ENCODE results near the gene DHRSX.
"Not testable (repeated sequence)": the region's sequence is repeated elsewhere in the genome, so short reads cannot be mapped to it uniquely, and the experiment has no call there.

DHRSX gene

DNA sequence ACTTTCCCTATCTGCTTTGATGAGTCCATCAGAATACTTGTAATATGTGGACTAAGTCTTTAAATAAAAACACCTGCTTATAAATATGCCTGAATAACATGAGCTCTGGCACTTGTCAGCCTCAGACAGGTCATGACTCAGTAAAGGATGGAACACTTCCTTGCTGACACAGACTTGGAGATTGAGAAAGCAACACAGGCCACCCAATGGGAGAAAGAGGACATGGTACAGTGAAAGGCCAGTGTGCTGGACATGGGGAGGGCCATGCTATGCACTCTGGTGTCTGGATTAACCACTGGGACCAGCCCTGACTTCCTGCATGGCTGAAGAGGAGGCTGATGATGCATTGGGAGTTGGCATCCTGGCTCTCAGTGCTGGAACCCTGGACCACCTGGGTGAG is 149.5 kb downstream of the DHRSX start:
- peak; percentile 74 for DNase-seq (ENCODE audit: low spot score)

DNA sequence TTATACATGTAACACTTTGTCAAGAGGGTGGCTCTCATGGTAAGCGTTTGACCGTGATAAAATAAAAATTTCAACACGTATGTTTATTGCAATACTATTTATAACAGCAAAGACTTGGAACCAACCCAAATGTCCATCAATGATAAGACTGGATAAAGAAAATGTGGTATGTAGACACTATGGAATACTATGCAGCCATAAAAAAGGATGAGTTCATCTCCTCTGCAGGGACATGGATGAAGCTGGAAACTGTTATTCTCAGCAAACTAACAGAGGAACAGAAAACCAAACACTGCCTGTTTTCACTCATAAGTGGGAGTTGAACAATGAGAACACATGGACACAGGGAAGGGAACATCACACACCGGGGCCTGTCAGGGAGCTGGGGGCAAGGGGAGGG is 150.1 kb downstream of the DHRSX start:
- DNase-seq (ENCODE audit: low spot score) = not testable (repeated sequence)

DNA sequence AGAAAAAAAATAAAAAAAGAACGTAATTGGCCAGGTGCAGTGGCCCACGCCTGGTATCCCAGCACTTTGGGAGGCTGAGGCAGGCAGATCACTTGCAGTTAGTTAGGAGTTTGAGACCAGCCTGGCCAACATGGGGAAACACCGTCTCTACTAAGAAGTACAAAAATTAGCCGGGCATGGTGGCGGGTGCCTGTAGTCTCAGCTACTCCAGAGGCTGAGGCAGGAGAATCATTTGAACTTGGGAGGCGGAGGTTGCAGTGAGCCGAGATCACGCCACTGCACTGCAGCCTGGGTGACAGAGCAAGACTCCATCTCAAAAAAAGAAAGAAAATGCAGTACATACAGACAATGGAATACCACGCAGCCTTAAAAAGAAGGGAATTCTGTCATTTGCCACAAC is 150.7 kb downstream of the DHRSX start:
- not testable (repeated sequence) for DNase-seq (ENCODE audit: low spot score)

DNA sequence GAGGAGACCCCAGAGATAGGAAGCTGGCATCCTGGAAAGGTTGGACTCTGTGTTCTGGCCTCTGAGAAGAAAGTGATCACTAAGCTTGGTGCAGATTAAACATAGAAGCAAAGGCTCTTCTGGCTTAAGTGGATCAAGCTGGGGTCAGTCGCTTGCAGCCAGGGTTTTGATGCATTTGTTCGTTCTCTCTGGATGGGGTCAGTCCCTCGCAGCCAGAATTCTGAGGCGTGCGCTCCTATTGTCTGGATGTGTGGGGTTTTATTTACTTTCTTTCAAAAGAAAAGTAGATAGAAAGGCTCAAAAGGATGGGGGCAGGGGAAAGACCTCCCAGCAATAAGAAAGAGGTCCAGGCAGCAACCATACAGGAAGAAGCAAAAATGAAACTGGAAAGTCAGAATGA is 152.6 kb downstream of the DHRSX start:
- DNase-seq (ENCODE audit: low spot score) = no peak

DNA sequence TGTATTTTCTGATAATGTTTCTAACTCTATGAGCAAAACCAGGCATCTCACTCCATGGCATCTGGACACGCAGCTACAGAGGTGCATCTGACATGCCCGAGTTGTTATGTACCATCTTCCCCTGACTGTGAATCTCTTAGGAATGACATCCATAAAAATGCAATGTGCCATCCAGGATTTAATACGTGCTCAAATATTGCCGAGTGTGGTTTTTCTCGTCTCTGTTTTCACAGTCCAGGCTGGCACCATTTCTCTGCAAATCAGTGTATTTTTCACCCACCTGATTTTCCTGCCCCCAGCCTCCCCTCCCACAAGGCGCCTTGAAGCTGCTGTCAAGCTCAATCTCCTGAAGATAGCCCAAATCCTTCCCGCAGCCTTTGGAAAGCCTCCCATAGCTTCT is 154.6 kb downstream of the DHRSX start:
- DNase-seq (ENCODE audit: low spot score) = no peak

DNA sequence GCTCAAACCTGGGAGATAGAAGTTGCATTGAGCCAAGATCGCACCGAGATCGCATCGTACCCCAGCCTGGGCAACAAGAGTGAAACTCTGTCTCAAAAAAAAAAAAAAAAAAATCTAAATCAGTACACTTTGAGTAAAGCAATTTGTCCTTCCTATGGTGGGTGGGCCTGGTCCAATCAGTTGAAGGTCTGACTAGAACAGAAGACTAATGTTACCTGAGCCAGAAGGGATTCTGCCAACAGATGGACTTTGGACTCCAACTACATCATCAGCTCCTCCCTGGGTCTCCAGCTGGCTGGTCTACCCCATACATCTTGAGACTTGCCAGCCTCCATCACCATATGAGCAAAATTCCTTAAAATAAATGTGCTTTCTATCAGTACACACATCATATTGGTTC is 155.2 kb downstream of the DHRSX start:
- no peak for DNase-seq (ENCODE audit: low spot score)

DNA sequence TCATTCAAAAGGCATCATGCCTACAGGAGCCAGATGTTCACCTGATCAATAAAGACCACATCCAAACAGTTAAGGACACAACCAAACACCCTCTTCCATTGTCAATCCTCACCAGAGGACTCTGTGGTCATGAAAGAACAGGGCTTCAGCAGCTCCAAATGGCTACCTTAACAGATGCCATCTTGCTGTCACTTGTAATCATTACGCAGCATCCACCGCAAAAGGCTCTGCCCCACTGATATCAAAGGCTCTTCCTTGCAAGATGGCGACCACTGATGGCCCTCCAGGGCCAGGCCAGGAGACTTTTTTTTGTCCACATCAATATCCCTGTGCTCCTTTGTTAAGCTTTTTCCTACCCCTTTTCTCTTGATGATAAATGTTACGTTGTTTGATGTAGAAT is 157.4 kb downstream of the DHRSX start:
- no peak for DNase-seq (ENCODE audit: low spot score)

DNA sequence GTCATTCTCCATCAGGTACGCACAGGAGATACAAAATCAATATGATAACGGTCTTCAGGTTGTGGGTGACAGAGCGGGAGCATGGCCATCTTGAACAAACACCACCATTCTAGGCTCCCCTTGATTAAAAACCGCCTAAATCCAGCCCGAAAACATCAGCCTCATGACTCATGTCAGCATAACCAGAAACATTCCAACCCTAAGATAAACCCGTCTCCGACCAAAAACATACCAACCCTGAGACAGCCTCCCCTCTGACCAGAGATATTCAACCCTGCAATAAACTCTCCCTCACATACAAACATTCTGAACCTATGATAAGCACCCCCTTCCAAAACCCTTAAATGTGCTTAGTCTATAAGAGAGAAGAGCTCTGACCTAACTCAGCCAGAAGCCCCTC is 157.9 kb downstream of the DHRSX start:
- peak; percentile 40 for DNase-seq (ENCODE audit: low spot score)

DNA sequence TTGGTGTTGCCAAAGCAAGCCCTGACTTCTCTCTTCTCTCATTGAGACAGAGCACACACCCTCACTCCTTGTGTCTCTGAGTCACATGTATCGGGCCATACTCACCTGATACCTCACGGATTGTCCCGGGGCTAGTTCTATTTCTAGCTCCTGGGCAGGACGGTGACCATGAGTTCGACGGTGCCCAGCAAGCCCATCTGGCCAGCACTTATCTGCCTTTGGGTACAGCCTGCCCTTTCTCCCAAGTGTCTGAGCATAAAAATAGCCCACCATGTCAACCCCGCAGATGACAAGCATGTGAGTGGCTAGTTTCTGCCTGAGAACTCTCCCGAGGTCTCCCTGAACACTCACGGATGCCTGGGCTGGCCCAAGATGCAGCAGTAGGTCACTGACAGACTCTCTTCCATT is 158.5 kb downstream of the DHRSX start:
- DNase-seq (ENCODE audit: low spot score) = no peak

DNA sequence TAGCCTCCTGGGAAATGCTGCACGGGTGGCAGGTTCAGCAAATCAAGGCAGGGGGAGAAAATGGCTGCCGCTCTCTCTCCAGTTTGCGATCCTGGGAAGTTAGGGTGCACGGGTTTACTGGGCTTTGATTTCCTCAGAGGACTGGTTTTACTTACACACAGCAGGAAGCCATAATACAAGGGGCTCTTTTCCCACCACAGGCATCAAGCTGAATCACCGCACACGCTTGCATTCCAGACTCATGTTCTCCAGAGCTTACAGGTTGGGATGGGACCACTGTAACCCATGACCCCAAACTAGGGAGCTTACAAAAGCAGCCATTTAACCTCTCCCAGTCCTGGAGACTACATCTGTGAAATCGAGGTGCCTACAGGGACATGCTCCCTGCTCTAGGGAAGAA is 159.8 kb downstream of the DHRSX start:
- no peak for DNase-seq (ENCODE audit: low spot score)

DNA sequence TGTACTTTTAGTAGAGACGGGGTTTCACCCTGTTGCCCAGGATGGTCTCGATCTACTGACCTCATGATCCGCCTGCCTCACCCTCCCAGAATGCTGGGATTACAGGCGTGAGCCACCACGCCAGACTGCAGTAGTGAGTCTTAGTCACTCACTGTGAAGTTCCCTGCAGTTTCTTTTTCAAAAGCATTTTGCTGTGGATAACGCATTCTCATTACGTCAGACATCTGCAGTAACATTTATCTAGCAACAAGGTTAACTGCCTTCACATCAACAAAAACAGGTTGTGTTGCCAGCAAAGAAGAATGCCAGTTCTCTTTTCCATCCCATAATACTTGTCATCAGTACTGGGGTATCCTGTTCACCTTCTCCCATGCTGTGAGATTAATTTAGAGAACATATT is 164.6 kb downstream of the DHRSX start:
- no peak for DNase-seq (ENCODE audit: low spot score)

DNA sequence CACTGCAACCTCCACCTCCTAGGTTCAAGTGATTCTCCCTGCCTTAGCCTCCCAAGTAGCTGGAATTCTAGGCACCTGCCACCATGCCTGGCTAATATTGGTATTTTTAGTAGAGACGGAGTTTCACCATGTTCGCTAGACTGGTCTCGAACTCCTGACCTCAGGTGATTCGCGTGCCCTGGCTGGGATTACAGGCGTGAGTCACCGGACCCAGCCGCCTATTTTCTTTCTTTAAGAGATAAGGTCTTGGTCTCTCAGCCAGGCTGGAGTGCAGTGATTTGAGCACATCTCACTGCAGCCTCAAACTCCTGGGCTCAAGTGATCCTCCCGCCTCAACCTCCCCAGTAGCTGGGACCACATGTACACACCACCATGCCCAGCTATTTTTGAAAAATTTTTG is 166.5 kb downstream of the DHRSX start:
- no peak for DNase-seq (ENCODE audit: low spot score)

DNA sequence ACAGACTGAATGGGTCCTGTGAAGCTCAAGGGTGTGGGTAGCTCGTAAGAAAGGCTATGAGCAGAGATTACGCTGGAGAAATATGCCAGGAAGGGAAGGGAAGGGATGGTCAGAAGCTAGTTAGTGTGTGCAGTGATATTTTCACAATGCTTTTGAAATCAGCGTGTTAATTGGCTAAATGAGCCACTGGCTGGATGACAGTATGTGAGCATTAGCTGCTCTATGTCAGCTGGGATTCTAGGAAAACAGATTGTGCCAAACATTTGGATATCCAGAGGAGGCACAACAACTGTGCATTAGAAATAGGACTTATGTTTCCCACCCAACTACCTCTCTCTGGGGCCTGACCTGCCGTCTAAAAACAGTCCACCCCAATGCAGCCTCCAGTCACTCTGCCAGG is 168.5 kb downstream of the DHRSX start:
- no peak for DNase-seq (ENCODE audit: low spot score)

DNA sequence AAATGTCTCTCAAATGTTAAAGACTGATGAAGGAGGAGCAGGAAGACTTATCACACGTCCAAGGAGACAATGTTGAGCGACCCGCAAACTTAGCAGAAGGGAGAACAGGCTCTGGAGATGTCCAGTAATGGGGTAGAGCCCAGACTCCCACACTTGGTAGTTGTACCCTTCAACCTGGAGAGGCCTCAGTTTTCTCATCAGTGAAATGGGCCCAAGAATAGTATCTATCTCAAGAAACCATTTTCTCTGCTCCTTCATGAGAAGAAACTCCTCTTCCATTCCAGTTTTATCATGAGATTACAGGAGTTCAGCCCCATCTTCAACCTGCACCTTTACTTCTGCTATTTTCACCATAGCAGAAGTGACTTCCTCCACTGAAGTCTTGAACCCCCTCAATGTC is 169.9 kb downstream of the DHRSX start:
- DNase-seq (ENCODE audit: low spot score) = no peak

DNA sequence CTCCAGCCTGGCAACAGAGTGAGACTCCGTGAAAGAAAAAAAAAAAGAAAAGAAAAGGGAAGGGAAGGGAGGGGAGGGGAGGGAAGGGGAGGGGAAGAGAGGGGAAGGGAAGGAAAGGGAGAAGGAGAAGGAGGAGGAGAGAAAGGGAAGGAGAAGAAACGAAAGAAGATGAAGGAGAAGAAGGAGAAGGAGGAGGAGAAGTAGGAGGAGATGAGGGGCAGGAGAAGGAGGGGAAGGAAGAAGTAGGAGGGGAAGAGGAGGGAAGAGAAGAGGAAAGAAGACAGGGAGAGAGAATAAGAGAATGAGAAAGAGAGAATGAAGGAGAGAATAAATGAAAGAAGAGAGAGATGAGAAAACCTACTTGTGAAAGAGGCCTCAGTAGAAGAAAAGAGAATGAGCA is 170.3 kb downstream of the DHRSX start:
- DNase-seq (ENCODE audit: low spot score) = no peak

DNA sequence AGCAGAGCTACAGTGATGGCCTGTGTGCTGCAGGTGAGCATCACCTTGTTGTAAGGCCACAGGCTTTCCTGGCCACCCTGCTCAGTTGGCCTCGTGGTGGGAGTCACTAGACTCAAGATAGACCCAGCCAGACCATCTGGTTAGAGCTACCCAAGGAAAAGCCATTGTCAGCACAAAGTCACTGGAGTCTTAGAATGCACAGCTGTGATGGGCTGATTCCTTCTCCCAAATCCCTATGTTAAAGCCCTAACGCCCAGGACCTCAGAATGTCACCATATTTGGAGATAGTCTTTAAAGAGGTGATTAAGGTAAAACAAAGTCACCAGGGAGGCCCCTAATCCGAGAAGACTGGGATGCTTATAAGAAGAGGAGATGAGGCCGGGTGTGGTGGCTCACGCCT is 173.4 kb downstream of the DHRSX start:
- DNase-seq (ENCODE audit: low spot score) = no peak

DNA sequence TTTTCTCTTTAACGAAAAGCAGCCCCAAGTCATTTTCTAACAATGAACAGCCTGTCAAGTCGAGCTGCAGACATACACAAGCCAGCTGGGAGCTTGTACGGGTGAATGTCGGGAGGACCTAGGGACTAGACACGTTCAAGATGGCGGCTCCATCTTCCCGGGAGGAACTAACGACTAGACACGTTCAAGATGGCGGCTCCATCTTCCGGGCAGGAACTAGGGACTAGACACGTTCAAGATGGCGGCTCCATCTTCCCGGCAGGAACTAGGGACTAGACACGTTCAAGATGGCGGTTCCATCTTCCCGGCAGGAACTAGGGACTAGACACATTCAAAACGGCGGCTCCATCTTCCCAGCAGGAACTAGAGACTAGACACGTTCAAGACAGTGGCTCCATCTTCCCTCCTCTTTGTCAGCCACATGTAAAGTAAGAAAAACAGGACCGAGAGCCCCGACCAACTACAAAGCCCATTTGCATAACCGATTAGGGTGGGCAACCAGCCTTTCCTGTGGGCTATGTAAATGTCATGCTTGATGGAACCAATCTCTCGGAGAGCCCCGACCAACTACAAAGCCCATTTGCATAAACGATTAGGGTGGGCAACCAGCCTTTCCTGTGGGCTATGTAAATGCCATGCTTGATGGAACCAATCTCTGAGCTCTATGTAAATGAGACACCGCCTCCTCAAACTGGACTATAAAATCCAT is 175.5 kb downstream of the DHRSX start:
- DNase-seq (ENCODE audit: low spot score) = peak; percentile 69

DNA sequence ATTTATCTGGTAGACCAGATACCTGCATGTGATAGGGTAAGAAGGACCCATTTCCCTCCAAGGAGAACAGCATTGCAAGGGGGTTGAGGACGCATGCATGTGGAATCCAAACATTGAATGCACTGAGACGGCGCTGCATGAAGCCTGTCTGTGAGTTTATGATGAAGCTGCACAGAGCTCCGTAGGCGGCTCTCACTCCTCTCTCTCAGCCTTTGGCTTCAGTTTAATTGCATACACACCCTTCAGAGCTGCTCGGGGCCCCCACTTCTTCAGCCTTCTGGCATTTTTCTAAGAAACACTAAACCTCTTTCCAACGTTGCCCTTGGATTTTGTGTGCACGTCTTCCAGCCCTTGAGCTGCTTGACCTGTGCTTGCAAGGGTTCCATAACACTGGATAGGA is 176.6 kb downstream of the DHRSX start:
- DNase-seq (ENCODE audit: low spot score) = no peak

DNA sequence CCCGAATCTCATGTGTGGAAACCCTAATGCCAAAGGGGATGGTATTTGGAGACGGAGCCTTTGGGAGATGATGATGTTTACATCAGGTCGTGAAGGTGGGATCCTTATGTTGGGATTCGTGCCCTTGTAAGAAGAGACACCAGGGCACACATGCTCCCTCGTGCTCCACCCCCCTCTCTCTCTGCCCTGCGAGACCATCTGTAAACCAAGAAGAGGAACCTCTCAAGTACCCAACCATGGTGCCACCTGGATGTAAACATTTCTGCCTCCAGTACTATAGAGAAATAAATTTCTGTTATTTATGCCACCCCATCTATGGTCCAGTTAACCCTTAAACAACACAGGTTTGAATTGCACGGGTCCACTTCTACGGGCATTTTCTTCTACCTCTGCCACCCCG is 179.4 kb downstream of the DHRSX start:
- DNase-seq (ENCODE audit: low spot score) = no peak

DNA sequence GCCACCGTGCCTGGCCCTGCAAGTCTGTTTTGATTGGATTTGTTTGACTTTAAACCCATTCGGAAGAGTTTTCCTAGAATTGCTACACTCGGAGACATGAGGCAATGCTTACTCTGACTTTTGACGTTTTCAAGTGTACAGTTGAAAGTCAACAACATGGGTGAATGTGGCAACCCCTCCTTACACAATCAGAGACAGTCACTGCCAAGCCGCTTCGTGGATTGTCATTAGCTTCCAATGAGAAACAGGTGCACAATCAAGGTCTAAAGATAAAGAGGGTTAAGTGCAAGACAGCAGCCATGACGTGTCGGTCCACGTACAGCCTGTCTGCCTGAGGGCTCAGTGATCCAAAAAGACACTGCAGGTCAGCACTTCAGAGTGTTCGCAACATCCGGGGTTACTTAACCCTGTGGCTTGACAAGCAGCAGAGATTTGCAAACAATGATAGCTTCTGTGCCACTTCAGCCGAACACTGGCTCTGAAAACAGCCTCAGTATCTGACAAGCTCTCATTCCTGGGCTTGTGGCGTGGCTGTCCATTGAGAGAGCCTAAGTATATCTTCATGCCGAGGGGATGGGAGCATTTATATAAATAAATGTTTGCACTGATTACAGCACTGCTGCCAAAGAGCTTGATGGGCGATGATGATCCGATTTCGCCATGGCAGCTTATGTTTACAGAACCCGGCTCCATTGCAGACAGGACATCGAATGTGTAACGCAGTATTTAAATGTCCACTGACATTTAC is 180.0 kb downstream of the DHRSX start:
- DNase-seq (ENCODE audit: low spot score) = peak; percentile 65

DNA sequence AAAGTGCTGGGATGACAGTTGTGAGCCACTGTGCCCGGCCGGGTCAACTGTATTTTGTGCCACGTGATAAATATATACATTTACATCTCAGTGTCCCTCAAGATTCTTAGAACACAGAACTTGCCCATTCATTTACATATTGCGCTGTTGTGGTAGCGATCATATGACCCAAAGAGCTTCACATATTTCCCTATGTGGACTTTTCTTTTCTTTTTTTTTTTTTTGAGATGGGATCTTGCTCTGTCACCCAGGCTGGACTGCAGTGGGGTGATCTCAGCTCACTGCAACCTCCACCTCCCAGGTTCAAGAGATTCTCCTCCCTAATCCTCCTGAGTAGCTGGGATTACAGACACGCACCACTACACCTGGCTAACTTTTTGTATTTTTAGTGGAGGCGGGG is 180.7 kb downstream of the DHRSX start:
- DNase-seq (ENCODE audit: low spot score) = no peak

DNA sequence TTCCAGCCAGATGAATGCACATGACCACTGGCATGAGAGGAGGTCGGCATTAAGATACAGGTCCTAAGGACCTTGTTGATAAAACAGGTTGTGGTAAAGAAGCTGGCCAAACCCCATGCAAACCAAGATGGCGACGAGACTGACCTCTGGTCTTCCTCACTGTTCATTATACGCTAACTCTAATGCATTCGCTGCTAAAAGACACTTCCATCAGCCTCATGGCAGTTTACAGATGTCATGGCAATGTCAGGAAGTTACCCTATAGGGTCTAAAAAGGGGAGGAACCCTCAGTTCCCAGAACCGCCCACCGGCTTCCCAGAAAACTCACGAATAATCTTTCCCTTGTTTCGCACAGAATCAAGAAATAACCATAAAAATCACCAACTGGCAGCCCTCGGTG is 182.4 kb downstream of the DHRSX start:
- no peak for DNase-seq (ENCODE audit: low spot score)

DNA sequence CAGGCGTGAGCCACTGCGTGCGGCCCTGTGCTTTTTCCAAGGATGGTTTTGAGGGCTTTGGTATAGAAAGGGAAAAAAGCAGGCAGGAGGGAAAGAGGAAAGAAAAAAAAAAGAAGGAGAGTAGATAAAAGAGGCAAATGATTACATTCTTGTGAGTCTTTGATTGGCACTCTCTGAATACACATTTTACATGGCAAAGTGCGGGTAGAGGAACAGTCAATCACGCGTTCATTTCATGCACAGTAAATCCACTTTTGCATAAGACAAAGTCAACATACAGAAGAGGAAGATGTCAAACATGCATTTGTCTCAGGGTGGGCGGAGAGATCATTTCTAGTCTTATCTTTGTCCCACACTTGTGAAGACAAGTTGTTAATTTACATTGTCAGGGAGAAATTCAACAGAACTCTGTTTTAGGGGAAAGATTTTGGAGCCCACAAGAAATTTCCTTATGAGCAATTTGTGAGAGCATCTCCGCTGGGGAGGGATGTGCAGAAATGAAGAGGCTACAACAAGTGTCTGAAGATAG is 183.2 kb downstream of the DHRSX start:
- DNase-seq (ENCODE audit: low spot score) = no peak

DNA sequence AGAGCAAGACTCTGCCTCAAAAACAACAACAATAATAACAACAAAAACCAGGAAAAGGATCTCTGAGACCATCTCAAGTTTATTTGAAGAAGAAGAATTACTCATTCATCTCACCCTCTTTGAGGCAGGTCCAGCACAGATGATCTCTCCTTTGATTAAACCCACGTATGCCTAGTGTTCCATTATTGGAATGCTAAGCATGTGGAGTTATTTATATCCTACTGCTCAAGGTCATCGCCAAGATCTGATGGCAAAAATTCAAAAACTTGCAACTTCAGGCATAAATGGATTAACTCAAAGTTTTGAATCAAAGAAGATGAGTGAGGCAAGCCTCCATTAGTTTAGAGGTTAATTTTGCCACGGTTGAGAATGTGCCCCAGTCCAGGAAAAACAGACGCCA is 184.2 kb downstream of the DHRSX start:
- no peak for DNase-seq (ENCODE audit: low spot score)

Measured in AG08395 (cell line).